HG03280 (cell line): ENCODE measurements around the gene IL17RB.
A peak's percentile ranks its signal among the peaks of the same experiment; 100 is the strongest.

ENCODE experiments used
- ATAC-seq: cut with Tn5 transposase; IDR thresholded peaks from one replicate; pipeline ENCODE4 v1.9.1; 2021; ENCODE audit warnings: mild to moderate bottlenecking, moderate library complexity; ENCODE audit not compliant: unreplicated experiment

IL17RB gene

GRCh38 chr3:53858096-53858741 is 11.9 kb downstream of the IL17RB start:
- no peak for ATAC-seq

DNA sequence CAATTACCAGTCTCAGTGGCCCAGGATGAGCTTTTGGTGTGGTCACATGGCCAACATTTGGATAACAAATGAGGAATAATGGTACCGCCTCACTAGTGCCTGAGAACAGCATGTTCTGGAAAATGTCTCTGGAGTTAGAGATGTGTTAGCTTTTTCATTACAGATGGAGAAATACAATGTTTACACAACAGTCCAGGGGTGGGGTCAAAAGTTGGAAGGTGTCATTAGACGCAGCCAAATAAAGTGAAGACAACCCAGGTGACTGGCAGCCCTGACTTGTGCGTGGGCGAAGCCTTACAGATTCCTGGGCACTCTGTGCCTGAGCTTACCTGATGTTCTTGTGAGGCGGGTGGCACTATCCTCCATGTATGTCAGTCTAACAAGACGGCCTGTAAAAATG is 12.8 kb downstream of the IL17RB start:
- no peak for ATAC-seq

GRCh38 chr3:53860196-53860595 is 13.8 kb downstream of the IL17RB start:
- ATAC-seq: no peak

DNA sequence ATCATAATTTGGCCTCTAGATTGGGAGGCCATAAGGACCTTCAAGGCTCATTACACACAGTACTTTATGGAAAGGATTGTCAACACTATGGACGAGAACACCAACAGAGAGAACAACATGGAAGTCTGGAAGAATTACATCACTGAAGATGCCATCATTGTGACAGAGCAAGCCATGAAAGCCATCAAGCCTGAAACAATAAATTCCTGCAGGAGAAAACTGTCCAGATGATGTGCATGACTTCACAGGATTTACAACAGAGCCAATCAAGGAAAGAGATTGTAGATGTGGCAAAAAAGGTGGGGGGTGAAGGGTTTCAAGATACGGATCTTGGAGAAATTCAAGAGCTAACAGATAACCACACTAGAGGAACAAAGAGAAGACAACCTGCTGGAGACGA is 15.9 kb downstream of the IL17RB start:
- ATAC-seq: no peak

- ATAC-seq: no peak
Observed at GRCh38 chr3:53863145-53863544, 16.8 kb downstream of the IL17RB start.

- ATAC-seq: no peak
Observed at GRCh38 chr3:53865732-53866499, 19.5 kb downstream of the IL17RB start.

DNA sequence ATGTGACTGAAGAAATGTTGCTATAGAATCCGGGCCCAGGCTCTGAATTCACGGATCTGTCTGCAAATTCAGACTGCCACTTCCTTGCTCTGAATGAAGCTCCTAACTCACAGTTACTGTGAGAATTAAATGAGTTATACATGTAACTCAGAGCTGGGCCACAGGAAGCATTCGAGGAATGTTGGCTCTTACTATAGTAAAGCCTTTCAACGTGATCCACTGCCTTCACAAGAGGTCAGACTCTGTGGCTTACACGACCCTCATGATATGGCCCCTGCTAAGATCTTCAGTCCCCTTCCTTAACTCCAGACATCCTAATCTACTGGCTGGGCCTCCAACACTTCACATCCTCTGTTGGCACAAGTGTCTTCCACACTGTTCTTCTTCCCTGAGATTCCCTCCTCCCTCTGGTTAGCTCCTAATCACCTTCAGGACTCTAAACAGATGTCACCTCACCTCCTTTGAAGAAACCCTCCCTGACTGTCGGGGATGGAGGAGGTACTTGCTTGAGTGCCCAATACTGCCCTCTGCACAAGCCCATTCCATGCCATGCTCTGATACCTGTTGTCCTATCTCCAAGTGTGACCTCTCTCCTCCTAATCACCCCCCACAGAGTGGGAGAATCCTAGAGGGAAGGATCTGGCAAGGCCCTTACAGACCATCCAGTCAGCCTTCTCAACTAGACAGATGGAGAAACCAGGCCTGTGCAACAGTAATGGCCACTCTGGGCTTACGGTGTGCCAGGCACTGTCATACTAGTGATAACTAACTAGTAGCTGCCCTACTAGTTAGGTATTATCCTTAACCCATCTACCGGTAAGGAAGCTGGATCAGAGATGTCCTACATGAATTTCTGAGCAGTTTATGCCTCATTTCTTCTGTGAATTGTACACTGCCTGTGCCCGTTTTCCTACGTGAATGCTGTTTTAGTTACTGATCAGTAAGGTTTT is 34.3 kb downstream of the IL17RB start:
- no peak for ATAC-seq

GRCh38 chr3:53881691-53882593 is 35.6 kb downstream of the IL17RB start, which contains the start of gene ACTR8:
ACTR8 (minus strand) TSS chr3:53882152; CDS start chr3:53882101, 51 bp downstream.
- ATAC-seq: peak; percentile 81

DNA sequence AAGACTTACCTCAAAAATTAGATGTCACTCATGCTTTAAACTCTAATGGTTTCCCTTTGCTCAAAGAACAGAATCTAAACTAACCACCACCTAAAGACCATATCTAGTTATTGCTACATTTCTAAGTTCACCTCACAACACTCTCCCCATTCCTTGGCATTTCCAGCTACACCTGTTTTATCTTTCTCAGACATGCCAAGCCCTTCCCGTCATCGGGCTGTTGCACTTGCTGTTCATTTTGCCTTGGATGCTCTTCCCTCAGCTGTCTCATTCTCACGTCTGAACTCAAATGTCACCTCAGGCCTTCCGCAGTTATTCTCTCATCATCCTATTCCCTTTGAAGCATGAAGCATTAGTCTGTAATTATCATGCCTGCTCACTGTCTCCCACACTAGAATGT is 36.6 kb downstream of the IL17RB start:
- ATAC-seq: no peak

DNA sequence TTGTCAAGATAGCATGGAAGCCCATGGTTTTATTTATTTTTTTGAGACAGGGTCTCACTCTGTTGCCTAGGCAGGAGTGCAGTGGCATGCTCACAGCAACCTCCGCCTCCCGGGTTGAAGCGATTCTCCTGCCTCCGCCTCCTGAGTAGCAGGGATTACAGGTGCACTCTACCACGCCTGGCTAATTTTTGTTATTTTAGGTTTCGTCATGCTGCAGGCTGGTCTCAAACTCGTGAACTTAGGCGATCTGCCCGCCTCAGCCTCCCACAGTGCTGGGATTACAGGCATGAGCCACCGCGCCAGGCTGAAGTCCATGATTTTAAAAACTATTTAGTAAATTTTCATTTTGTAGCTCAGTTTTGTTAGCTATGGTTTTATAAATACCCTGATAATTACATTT is 38.3 kb downstream of the IL17RB start:
- ATAC-seq: no peak

DNA sequence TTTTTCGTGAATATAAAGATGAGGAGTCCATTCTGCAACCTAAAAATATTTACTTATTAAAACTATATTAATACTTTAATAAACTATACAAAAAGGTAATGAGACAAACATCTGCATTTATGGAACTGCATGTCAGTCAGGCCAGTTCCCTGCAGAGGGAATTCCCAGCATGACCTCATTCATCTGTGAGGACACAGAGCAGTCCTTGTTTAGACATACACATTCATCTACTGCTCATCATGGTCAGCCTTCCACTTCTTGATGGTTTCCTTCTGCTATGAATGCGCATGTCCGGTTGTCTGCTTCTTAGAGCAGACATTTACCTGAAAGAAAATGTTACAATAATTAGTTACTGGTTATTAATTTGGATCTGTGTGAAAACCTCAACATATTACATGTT is 38.9 kb downstream of the IL17RB start:
- ATAC-seq: no peak

DNA sequence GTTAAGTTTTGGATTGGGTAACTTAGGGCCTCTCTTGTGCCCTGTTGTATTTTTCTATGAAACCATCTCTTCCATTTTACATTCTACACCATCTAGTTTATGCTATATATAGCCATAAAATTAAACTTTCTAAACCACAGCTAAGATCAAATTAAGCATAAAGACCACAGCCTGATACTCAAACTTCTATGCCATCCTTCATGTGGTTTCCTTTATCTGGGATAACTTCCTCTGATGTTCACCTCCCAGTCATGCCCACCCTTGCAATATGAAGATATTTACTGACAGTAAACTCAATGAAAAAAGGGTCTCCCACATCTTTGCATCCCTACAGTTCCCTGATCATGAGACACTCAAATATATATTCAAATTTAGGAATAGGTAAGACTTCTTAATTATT is 41.1 kb downstream of the IL17RB start:
- ATAC-seq: no peak

GRCh38 chr3:53888232-53888631 is 41.9 kb downstream of the IL17RB start:
- ATAC-seq: no peak

- ATAC-seq: no peak
Observed at GRCh38 chr3:53890726-53891475, 44.5 kb downstream of the IL17RB start.

DNA sequence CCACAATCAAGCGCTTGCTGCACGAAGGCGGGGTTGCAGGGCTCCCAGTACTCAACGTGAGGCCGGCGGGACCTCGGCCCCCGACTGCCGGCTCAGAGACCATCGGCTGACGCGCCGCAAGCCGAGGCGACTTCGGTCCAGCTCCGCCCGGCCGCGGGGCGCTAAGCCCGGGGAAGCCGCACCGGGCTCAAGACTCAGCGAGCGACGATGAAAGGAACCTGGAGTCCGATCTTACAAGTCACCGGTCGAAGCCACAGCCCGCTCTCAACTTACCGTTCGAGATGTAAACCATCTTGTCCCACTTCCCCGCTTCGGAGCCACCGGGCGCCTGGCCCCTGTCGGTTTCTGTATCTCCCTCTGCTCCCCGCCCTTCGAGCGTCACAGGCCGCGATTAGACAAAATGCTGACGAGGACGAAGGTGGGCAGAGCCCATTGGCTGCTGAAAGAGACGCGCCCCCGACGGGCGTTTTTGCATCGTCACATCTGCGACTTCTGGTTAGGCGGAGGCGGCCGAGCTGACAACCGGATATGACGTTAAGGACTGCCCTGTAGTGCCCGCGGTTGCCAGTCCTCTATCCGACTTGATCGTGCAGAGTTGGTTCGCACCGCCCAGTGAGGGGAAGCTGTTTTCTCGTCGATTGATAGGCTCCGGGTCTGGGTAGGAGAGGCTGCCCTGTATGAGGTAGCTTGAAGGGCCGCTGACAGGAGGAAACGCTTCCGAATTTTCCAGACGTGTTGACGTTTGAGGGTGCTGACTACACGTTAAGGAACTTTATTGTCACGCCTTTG is 45.3 kb downstream of the IL17RB start, which contains the start of gene SELENOK:
SELENOK (minus strand) TSS at position 363 of the 789 bp plus-strand sequence.
- ATAC-seq: peak; percentile 95

GRCh38 chr3:53892286-53892637 is 45.9 kb downstream of the IL17RB start:
- no peak for ATAC-seq

DNA sequence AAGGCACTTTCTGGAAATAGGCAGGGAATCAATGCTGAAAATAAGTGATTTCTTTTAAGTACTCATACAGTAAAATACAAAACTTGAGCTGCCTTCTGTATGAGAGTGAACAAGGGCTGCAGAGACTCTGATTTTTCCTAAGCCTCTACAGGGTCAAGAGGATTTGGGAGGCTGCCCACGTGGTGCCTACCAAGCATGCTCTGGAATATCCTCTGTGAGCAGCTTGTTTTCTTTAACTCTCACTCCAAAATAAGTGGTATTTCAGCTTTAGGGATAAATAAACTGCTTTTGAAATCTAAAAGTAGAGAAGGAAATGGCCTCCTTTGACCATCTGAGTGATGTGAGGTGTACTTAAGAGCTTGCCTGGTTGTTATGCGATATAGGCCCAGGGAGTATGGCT is 53.4 kb downstream of the IL17RB start:
- ATAC-seq: no peak

GRCh38 chr3:53900666-53901331 is 54.4 kb downstream of the IL17RB start:
- no peak for ATAC-seq
